GDM1 (cell line): Measurements from ENCODE around the gene DOCK7.
"Not testable (repeated sequence)": the region's sequence is repeated elsewhere in the genome, so short reads cannot be mapped to it uniquely, and the experiment has no call there.

Experiments used
- DNase-seq: peaks from one replicate; lab custom pipeline; 2025; lab: John Stamatoyannopoulos, UW

DOCK7 gene

DNA sequence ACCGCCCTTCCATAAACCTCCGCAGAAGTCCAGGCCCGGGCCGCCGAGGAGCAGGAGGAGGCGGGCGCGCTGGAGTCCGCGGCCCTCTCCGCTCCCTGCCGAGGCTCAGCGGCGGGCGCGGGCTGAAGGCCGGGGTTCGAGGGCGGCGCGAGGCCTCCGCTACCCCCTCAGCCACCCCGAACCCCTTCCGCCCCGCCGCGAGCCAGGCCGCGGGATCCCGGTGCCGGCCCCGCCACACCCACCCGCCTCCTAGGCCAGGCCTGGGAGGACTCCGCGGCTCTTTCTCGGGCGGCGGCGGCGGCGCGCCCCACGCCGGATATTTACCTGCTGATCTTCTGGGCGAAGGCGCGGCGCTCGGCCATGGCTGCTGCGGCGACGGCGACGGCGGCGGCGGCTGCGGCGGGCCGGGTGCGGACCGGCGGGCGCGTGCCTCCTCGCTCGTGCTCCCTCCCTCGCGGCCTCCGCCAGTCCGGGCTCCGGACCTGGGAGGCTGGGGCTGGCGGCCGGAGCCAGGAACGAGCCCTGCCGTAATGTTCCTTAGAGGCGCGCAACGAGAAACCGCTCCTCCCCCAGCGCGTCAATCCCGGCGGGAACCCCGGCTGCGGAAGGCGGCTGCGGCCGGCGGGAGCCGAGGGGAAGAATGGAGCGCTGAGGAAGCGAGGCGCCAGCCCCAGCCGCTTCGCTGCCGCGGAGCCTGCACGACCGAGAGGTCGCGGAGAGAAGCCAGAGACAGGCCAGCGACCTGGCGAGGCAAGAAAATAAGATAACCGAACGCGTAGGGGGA lies at the start of gene DOCK7:
Gene DOCK7 (minus strand): TSS at position 484 of the 784 bp plus-strand sequence. CDS start 122 bp downstream, at position 362.
- peak; percentile 68 for DNase-seq

DNA sequence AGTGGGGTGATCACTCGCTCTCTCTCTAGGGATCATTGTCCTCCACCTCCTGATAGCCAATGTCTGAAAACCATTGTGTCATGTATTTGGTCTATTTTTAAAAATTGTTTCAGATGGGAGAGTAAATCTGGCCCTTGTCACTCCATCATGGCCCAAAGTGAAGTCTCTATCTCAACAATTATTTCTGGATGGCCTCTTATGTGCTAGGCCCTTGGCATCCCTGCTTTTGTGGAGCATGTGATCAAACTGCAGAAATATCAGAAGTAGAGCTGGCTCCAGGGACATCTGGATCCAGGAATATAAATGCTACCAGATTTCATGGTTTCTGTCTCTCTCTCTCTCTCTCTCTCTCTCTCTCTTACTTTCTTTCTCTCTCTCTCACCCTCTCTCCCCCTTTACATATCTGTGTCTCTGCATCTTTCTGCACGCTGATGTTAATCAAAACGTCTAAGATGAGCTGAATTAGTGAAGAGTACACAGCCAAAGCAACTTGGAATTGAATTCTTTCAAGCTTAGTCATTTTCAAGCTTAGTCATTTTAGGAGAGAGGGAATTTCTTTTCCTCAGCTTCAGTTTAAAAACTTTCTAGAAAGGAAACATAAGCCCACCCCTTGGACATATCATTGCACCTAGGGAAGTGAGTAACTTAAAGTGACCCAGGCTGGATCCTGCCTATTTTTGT lies 47.4 kb upstream of the DOCK7 start:
- DNase-seq, result no peak

- no peak for DNase-seq
These were observed 44.1 kb upstream of the DOCK7 start for GRCh38 chr1:62732331-62732730.

- no peak for DNase-seq
These were observed 40.8 kb upstream of the DOCK7 start for GRCh38 chr1:62728963-62729362.

GRCh38 chr1:62727656-62728407 lies 39.6 kb upstream of the DOCK7 start:
- DNase-seq, result no peak

- no peak for DNase-seq
These were observed 37.8 kb upstream of the DOCK7 start for GRCh38 chr1:62726011-62726442.

- DNase-seq, result no peak
These were observed 37.1 kb upstream of the DOCK7 start for GRCh38 chr1:62725255-62725654.

- DNase-seq, result no peak
These were observed 36.2 kb upstream of the DOCK7 start for GRCh38 chr1:62724430-62724829.

DNA sequence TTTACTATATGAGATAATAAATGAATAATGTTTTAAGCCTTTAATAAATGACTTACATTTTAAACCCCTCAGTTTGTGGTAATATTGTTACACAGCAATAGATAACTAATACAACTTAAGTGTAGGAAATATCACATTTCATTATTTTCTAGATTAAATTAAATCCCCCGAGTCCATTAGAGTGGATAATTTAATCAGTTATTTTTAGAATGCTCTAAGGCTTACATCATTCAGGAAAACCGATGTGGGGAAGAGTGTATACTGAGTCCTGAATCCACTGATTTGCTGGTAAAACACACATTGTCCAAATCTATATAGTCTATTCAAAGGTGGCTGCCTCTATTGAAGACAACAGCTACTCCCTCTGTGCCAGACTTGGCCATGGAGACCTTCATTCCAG lies 35.7 kb upstream of the DOCK7 start:
- no peak for DNase-seq

- no peak for DNase-seq
These were observed 34.6 kb upstream of the DOCK7 start for GRCh38 chr1:62722796-62723195.

DNA sequence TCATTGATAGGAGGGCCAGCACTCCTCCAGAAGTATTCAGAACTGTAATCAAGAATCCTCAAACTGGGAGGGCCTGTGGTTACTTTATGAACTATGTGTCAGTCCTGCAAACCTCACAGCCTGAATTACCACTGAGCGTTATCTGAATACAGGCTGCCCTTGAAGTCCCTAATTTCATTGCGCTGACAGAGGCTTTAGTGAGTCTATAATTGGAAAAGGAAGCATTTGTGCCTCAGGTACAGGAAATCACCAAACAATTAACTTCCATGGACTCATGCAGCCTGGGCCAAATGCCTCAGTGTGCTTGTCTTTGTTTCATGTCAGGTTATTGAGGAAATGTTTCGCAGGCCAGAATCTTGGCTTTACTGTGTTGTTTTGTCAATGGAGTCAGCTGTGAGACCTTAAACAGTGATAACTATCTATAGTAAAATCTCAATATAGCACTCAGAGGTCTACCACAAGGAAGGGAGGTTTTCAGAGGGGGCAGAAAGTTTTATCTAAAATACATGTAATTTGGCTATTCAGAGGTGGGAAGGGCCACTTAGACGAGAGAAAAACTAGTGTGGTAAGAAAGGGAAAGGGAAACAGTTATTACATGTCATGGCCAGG lies 32.9 kb upstream of the DOCK7 start:
- DNase-seq, result no peak

DNA sequence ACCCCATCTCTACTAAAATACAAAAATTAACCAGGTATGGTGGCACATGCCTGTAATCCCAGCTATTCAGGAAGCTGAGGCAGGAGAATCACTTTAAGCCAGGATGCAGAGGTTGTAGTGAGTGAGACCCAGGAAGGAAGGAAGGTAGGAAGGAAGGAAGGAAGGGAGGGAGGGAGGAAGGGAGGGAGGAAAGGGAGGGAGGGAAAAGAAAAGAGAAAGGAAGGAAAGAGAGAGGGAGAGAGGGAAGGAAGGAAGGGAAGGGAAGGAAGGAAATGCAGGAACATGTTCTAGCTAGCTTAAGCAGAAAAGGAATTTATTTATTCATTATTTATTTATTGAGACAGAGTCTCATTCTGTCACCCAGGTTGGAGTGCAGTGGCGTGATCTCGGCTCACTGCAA lies 30.2 kb upstream of the DOCK7 start:
- DNase-seq, result not testable (repeated sequence)

GRCh38 chr1:62717483-62717882 lies 29.3 kb upstream of the DOCK7 start:
- no peak for DNase-seq

GRCh38 chr1:62716397-62716796 lies 28.2 kb upstream of the DOCK7 start:
- peak; percentile 8 for DNase-seq

DNA sequence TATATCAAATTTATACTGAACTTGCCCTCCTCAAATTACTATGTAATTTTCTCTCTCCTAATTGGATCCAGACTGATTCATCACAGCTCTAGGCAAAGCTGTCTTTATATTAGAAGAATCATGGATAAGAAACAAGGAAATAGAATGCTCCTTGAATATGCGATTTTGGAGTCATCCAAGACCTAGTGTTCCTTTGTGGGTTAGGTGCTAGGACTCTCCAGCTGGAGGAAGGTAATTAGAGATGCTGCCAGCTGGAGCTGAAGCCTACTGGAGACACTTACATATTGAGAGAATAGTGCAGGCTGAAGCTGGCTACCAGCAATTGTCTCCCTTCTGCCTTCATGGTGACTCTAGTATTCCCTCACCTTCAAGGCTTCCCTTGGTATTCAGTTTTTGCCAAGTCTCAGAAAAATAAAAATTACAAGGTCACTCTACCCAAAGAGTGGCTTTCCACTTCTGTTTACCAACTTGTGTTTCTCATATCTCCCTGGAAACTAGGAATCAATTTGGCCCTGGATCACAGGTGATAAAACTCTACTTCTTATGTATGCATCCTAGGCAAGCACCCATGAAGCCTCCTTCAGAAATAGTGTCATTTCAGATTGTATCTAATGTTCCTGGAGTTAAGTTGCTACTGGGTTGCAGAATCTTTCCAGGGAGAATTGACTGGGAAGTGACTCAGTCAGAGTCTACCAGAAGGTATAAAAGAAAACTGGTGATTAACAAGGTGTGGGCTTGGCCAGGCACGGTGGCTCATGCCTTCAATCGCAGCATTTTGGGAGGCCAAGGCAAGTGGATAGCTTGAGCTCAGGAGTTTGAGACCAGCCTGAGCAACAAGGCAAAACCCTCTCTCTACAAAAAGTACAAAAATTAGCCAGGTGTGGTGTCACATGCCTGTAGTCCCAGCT lies 24.4 kb upstream of the DOCK7 start:
- no peak for DNase-seq

GRCh38 chr1:62707744-62708120 lies 19.5 kb upstream of the DOCK7 start:
- no peak for DNase-seq

GRCh38 chr1:62706985-62707743 lies 19.0 kb upstream of the DOCK7 start:
- DNase-seq, result no peak

DNA sequence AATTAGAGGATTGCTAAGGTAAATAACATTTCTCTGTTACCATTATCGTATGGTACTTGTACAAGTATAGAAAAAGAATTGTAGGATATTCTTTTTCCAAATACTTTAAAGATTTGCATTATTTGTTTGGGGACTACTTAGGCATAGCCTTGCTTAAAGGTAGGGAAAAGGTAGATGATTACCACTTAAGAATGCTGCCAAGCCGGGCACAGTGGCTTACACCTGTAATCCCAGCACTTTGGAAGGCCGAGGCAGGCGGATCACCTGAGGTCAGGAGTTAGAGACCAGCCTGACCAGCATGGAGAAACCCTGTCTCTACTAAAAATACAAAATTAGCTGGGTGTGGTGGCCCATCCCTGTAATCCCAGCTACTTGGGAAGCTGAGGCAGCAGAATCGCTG lies 10.0 kb upstream of the DOCK7 start:
- not testable (repeated sequence) for DNase-seq

DNA sequence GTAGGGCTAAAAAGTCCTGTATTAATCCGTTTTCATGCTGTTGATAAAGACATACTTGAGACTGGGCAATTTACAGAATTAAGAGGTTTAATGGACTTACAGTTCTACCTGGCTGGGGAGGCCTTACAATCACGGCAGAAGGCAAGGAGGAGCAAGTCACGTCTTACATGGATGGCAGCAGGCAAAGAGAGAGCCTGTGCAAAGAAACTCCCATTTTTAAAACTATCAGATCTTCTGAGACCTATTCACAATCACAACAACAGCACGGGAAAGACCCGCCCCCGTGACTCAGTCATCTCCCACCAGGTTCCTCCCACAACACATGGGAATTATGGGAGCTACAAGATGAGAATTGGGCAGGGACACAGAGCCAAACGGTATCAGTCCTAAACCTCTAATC lies 6.3 kb upstream of the DOCK7 start:
- DNase-seq, result not testable (repeated sequence)

DNA sequence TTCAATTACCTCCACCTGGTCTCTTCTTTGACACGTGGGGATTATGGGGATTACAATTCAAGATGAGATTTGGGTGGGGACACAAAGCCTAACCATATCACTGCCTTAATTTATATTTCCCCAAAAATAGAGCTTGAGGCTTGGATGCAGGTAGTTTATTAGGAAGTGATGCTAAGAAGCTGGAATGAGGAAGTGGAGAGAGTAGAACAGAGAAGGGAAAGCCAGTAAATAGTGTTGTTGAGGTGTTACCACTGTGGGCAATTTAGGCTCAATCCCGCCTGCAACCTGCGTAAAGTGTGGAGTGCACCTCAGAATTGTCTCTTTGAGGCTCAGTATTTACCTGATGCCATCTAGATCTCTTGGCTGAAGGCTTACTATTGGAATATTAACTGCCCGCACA lies 4.9 kb upstream of the DOCK7 start:
- DNase-seq, result no peak
